ENCODE results near the gene RANBP3.

GRCh38 chr19:5999693-6000092, 21.8 kb upstream of the RANBP3 start:
- TF ChIP-seq CTCF (IDR thresholded peaks at IDR 0.05) (no peak), POLR2A (IDR thresholded peaks at IDR 0.05) (no peak)

All from thyroid gland (tissue), 4 donors.